GOT3 (cell line): ENCODE data around the gene TTL.

Experiments used
- DNase-seq: peaks from one replicate; lab custom pipeline; 2025; ENCODE audit warnings: mixed read lengths; lab: John Stamatoyannopoulos, UW

The TTL gene

DNA sequence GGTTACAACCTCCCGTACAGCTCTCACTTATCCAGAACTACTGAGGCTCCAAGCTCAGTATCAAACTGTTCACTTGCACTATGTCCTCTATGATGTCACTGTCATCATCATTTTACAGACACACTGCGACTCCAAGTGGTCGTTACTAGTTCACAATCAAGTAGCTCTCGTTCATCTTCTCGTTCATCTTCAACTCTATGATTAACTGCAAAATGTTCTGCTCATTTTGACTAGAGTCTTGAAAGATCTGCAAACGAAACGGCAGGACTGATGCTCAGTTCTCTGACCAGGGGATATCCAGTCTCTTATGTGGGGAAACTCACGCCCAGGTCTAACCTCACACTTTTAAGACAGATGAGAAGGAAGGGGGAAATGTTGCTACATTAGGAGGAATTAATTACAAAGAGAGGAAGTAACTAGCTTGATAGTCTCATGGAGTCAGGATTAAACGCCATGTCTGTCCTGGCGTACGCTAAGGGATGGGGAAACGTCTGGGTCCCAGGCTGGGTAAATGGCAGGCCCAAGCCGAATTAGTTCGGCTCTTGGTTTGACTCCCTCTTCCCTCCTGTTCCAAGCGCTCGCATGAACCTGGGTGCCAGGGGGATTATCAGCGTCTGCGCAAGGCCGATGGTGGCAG lies 101.7 kb downstream of the TTL start:
- DNase-seq: no peak

DNA sequence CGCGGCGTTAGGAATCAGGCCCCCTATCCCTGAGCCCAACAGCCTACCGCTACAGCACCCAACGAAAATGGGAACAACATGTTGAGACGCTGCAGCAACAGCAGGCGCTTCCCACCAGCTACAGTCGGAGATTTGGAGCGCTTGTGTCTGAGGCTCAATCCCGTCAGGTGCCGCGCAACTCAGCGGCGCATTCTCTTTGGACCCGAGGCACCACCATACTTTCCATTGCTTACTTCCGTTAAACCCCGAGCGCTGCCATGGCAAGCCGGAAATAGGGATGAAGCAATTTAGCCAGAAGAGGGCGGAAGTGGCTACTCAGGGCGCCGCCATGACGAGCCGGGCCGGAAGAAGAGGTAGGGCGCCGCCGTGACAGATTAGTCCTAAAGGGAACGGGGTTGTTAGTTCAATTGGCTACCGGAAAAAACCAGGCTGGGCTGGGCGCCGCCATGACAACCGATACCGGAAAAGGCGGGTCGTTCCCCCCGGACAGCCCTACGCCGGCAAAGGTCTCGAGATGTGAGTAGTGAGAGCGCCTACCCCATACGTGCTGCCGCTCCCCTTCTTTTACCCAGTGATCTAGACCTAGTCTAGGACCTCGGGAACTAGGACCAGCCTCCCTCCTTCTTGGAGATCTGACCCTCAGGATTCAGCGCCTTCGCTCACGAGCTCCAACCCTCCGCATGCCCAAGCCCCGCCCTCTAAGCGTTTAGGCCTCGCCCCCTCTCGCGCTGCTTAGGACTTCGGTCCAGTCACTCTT lies 102.4 kb downstream of the TTL start, which contains the start of gene CHCHD5:
Gene CHCHD5 (plus strand): TSS at position 476 of the 757 bp plus-strand sequence. CDS start 39 bp downstream, at position 515.
- DNase-seq: peak; percentile 92

DNA sequence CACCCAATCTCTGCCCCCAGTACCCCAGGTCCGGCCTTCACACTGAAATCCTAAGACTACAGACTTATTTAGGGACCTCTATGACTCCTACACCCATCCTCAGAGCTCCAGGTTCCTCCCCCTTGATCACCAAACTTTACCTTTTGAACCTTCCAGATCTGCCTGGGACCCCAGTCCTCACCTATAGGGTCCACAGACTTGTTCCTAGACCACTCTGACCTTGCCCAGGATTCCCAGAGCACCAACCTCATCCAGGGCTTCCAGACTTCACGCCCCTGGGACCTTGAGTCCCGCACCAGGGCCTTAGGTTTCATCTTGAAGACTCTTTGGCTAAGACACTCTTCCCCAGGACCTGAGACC lies 102.9 kb downstream of the TTL start:
- no peak for DNase-seq

DNA sequence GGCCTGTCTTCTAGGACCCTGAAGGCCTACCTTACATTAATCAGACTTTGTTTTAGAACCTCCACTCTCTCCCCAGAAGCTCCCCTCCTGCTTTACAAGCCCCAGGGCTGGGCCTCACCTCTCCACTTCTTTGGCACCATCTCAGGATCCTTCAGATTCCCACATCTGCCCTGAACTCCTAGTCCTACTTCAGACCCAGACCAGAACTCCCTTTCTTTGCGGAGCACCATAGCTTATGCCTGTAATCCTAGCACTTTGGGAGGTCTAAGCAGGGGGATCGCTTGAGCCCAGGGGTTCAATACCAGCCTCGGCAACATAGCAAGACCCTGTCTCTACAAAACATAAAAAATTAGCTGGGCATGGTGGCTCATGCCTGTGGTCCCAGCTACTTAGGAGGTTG lies 103.4 kb downstream of the TTL start:
- no peak for DNase-seq

DNA sequence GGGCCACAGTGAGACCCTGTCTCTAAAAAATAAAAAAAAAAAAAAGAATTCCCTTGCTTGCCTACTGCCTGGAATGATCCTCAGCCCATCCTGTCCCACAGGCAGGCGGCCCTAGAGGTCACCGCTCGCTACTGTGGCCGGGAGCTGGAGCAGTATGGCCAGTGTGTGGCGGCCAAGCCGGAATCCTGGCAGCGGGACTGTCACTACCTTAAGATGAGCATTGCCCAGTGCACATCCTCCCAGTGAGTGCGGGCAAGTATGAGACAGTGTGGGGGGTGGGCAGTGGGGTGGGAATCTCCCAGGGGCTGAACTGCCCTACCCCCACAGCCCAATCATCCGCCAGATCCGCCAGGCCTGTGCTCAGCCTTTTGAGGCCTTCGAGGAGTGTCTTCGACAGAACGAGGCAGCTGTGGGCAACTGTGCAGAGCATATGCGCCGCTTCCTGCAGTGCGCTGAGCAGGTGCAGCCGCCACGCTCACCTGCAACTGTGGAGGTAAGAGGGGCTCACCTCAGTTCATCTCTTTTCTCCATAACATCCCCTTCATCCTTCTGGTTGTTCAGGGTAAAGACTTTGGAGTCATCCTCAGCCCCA lies 104.0 kb downstream of the TTL start:
- DNase-seq: no peak

DNA sequence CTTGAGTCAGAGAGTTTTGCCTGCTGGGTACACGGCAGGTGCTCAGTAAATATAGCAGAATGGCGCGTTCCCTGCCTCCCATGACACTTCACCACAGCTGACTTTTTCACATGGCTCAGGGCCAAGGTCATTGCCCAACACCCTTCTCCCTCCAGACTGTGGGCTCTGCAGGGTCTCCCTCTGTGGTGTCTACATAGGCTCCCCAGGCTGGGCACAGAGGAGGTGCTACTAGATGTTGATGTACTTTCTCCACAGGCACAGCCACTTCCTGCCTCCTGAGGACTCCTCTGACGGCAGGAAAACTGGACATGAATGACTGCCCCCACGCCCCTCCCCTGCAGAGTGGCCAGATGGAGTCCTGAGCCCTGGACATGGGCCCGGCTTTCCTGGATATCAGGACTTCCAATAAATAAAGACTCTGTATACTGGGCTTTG lies 106.7 kb downstream of the TTL start:
- DNase-seq: no peak
